HepG2 (cell line): ENCODE results near the gene GAGE10. TPM values are rescaled to one million over a fixed set of nuclear protein-coding genes. Genes with fewer than 3 reads are reported as not detected.
A peak's percentile ranks its signal among the peaks of the same experiment; 100 is the strongest.

Source experiments
- ATAC-seq: fragments of 200-7000 bp; cut with Tn5 transposase; 3 replicates; pipeline ENCODE4 v1.9.1; 2020; ENCODE audit warnings: mild to moderate bottlenecking, moderate library complexity
- BruUV-seq: library from RNA; stranded (reverse); fragments of 400-500 nt; replicated peaks from 2 replicates; lab custom pipeline; 2021; lab: Mats Ljungman, UMichigan
- CTCF ChIA-PET: fragments of 300-600 bp; formaldehyde crosslinking; extraction: SDS; loops from one replicate; lab custom pipeline; 2021; ENCODE audit warnings: low total read pairs, inconsistent platforms, low intra/inter-chr PET ratio; lab: Yijun Ruan, JAX
- POLR2A ChIA-PET: fragments of 350-600 bp; sonication (Branson Sonifier 250); formaldehyde crosslinking; loops from one replicate; lab custom pipeline; 2020; ENCODE audit warnings: antibody characterized with exemption, inconsistent platforms; lab: Yijun Ruan, JAX
- DNase-seq: peaks from one replicate; pipeline ENCODE4 v3.0.0-alpha.2; 2015; ENCODE audit warnings: low spot score
- FAIRE-seq: peaks from 3 replicates; lab custom pipeline; 2011; peaks lifted over from hg19 to GRCh38; lab: Jason Lieb, UNC
- H2AFZ ChIP-seq: one replicate; pipeline ENCODE4 v1.6.1; 2011; ENCODE audit warnings: low read length, inconsistent platforms
- H3K27ac ChIP-seq: fragments of 300-600 bp; 3 replicates; pipeline ENCODE4 v1.8.0; 2011; ENCODE audit warnings: mixed run types, mild to moderate bottlenecking, mixed read lengths, low read length, inconsistent platforms; ENCODE audit not compliant: insufficient read depth; ENCODE audit errors: extremely low read length
- H3K27me3 ChIP-seq, 2 experiments: fragments of 200-600 bp in 1 of 2; 2 replicates in 1 of 2; 3 replicates in 1 of 2; pipeline versions ENCODE4 v1.6.0 to v1.8.0; 2011; ENCODE audit warnings: low read length in 2 of 2, mild to moderate bottlenecking in 2 of 2, moderate library complexity in 2 of 2, inconsistent platforms in 1 of 2; ENCODE audit not compliant: insufficient read depth in 2 of 2, control insufficient read depth in 1 of 2
- H3K36me3 ChIP-seq, 2 experiments: fragments of 200-600 bp in 1 of 2; replicated peaks in 1 of 2; 2 replicates in 1 of 2; 3 replicates in 1 of 2; pipeline versions ENCODE4 v1.5.1 to v1.8.0; 2011; ENCODE audit warnings: low read length in 2 of 2, inconsistent platforms in 1 of 2; ENCODE audit not compliant: insufficient read depth in 2 of 2, control insufficient read depth in 1 of 2
- H3K4me1 ChIP-seq: 2 replicates; pipeline ENCODE4 v1.5.1; 2012; ENCODE audit warnings: low read length, inconsistent platforms; ENCODE audit not compliant: insufficient read depth
- H3K4me2 ChIP-seq: 2 replicates; pipeline ENCODE4 v1.6.0; 2011; ENCODE audit warnings: low read depth, low read length, inconsistent platforms
- H3K4me3 ChIP-seq, 3 experiments: fragments of 200-600 bp in 1 of 3; sonication (generic), shearing (Covaris generic) in 1 of 3; replicated peaks in 1 of 3; 2 replicates each; pipeline ENCODE4 v1.5.1; 2011 to 2016; ENCODE audit warnings: low read length in 3 of 3, inconsistent platforms in 2 of 3, low read depth in 2 of 3, mild to moderate bottlenecking in 2 of 3, control low read depth in 1 of 3, mixed read lengths in 1 of 3; ENCODE audit not compliant: insufficient read depth in 1 of 3
- H3K79me2 ChIP-seq: one replicate; pipeline ENCODE4 v1.6.1; 2011; ENCODE audit warnings: low read length, inconsistent platforms; ENCODE audit not compliant: insufficient read depth
- H3K9ac ChIP-seq: 2 replicates; pipeline ENCODE4 v1.6.0; 2011; ENCODE audit warnings: mild to moderate bottlenecking, low read depth, low read length, inconsistent platforms; ENCODE audit not compliant: insufficient read depth
- H3K9me3 ChIP-seq: 2 replicates; pipeline ENCODE4 v1.5.1; 2012; ENCODE audit warnings: mild to moderate bottlenecking, low read length
- H4K20me1 ChIP-seq: 2 replicates; pipeline ENCODE4 v1.6.0; 2011; ENCODE audit warnings: inconsistent platforms, mild to moderate bottlenecking, low read length, moderate library complexity; ENCODE audit not compliant: insufficient read depth
- AGO2 ChIP-seq: fragments of 200-400 bp; formaldehyde crosslinking; optimal IDR thresholded peaks from 2 replicates; pipeline ENCODE3; 2017; ENCODE audit warnings: mild to moderate bottlenecking, low read depth, low read length, moderate library complexity
- ATAD3A ChIP-seq: sonication (generic); formaldehyde crosslinking; IDR thresholded peaks from 2 replicates; pipeline ENCODE4 v1.4.0; 2020; ENCODE audit warnings: missing genetic modification reagents
- ATF7-NPFF ChIP-seq: sonication (generic); formaldehyde crosslinking; IDR thresholded peaks from 2 replicates; pipeline ENCODE4 v1.8.1; 2023; ENCODE audit warnings: mild to moderate bottlenecking, low read depth, missing genetic modification reagents, moderate library complexity
- NCOA2 ChIP-seq: sonication (generic); formaldehyde crosslinking; IDR thresholded peaks from 2 replicates; pipeline ENCODE4 v1.8.0; 2022; ENCODE audit warnings: inconsistent platforms
- RBFOX2 ChIP-seq: fragments of 200-400 bp; formaldehyde crosslinking; IDR thresholded peaks from 2 replicates; pipeline ENCODE4 v1.6.1; 2017; ENCODE audit warnings: low read depth, mild to moderate bottlenecking, low read length
- SALL1 ChIP-seq: sonication (generic); formaldehyde crosslinking; IDR thresholded peaks from 2 replicates; pipeline ENCODE4 v1.8.0; 2022; ENCODE audit warnings: mild to moderate bottlenecking, missing genetic modification reagents
- ZBTB38 ChIP-seq: sonication (generic); formaldehyde crosslinking; IDR thresholded peaks from 2 replicates; pipeline ENCODE4 v1.5.1; 2020; ENCODE audit warnings: mild to moderate bottlenecking, missing genetic modification reagents
- ZNF33B ChIP-seq: sonication (generic); formaldehyde crosslinking; IDR thresholded peaks from 2 replicates; pipeline ENCODE4 v1.5.1; 2020; ENCODE audit warnings: mild to moderate bottlenecking, missing genetic modification reagents
- WGBS: methylation state at CpG from one replicate; pipeline ENCODE4 v1.1.6; 2017; ENCODE audit warnings: low lambda C conversion rate; 5-methylcytosine and 5-hydroxymethylcytosine counted together
- in situ Hi-C: cut with HindIII; loops from 2 replicates; pipeline ENCODE4 v1.10.0; 2017; ENCODE audit warnings: low pct_unique_long_range_greater_than_20kb; ENCODE audit not compliant: extremely low pct_ligation_motif_present
- intact Hi-C: fragments of 100-400 bp; cut with micrococcal nuclease; formaldehyde crosslinking; loops from one replicate; pipeline ENCODE4 v1.10.0; 2022; ENCODE audit not compliant: unreplicated experiment
- polyA plus RNA-seq, 8 experiments: library from polyadenylated mRNA; depleted of rRNA in 3 of 8; stranded (reverse) in 7 of 8; unstranded in 1 of 8; fragments of >200 nt; fragmentation: Illumina TruSeq in 4 of 8; extraction: Trizol in 4 of 8; gene quantifications; 2 replicates each; pipeline versions ENCODE4 v1.2.1 to v1.2.3, GENCODE V29; 2011 to 2016; ENCODE audit warnings: low read depth in 4 of 8, missing spikeins in 1 of 8, mixed read lengths in 1 of 8; ENCODE audit not compliant: insufficient read depth in 1 of 8
- total RNA-seq, 5 experiments: library from RNA; depleted of rRNA; stranded (reverse); fragments of >200 nt; fragmentation: Illumina TruSeq; extraction: Trizol; gene quantifications; 2 replicates each; pipeline ENCODE4 v1.2.3, GENCODE V29; 2016; ENCODE audit warnings: low read depth in 1 of 5
- TF ChIP-seq, protein P1 (sequence below): sonication (generic); formaldehyde crosslinking; IDR thresholded peaks from 2 replicates; pipeline ENCODE4 v1.4.0; 2020; ENCODE audit warnings: missing genetic modification reagents
- TF ChIP-seq, protein P2 (sequence below): sonication (generic); formaldehyde crosslinking; IDR thresholded peaks from 2 replicates; pipeline ENCODE4 v1.5.1; 2020; ENCODE audit warnings: mild to moderate bottlenecking, missing genetic modification reagents, moderate library complexity

The GAGE10 gene
- total and polyA plus RNA-seq, 2 of the 13 experiments (the other 11 are each of a cell fraction or from before 2014, with no cell fraction given), result not detected

DNA sequence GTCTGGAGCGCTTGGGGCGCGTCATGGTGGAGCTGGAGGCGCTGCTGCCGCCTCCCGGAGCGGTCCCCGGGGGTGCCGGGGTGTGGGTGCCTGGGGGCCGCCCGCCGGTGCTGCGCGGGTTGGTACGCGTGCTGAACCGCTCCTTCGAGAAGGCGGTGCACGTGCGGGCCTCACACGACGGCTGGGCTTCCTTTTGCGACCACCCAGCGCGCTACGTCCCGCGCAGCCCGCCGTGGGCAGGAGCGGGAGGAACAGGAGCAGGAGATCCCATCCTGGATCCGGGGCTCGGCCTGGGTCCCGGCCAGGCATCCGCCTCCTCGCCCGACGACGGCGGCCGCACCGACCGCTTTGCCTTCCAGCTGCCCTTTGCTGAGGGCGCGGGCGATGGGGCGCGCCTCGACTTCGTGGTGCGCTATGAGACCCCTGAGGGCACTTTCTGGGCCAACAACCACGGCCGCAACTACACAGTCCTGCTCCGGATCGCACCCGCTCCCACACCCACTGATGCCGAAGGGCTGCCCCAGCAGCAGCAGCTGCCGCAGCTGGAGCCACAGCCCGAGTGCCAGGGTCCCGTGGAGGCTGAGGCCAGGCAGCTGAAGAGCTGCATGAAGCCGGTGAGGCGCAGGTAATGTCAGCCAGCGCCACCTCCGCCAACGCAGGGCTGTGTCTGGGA lies 33.1 kb upstream of the GAGE10 start:
- in situ Hi-C loops, result no loop called here
- Histone ChIP-seq H3K27me3 (no peaks in the 10 kb centered on the region; a peak in 1 of 5 replicates), H3K27ac (peak overlapping the region; percentile 65), H3K79me2 (peaks cover 12% of the 10 kb centered on the region), H3K9ac (peak overlapping the region; percentile 82), H3K9me3 (no peaks in the 10 kb centered on the region), H3K4me1 (peaks cover 43% of the 10 kb centered on the region), H3K4me2 (peak overlapping the region; percentile 74), H2AFZ (no peak overlapping the region), H4K20me1 (no peaks in the 10 kb centered on the region), H3K4me3 (peak overlapping the region; percentile 57 to 82 (median 69)), H3K36me3 (no peaks in the 10 kb centered on the region)
- ChIA-PET POLR2A (interaction anchor here (1.0 to 2.2 kb wide), 2 partner anchors 14 to 79 kb away, joined by 4 to 5 read pairs; no protein-coding TSS in a partner anchor), CTCF (no interaction called here)
- WGBS, result 80% methylated on average over 1 of the region's 66 CpGs
- BruUV-seq, result no TSS peak
- DNase-seq (no peak), ATAC-seq (no peak), FAIRE-seq (no peak)
- intact Hi-C loops, result no loop called here
- TF ChIP-seq NCOA2 (CRISPR knock-in tag) (no peak), RBFOX2 (peak; percentile 79), ATF7-NPFF (CRISPR knock-in tag) (peak; percentile 23; the same call in 1 of the 2 replicates), ATAD3A (no peak), ZNF33B (CRISPR knock-in tag) (no peak), AGO2 (peak; percentile 83), SALL1 (no peak; the same call in 1 of the 2 replicates), ZBTB38 (CRISPR knock-in tag) (peak; percentile 100)
- TF ChIP-seq, protein P1, sequence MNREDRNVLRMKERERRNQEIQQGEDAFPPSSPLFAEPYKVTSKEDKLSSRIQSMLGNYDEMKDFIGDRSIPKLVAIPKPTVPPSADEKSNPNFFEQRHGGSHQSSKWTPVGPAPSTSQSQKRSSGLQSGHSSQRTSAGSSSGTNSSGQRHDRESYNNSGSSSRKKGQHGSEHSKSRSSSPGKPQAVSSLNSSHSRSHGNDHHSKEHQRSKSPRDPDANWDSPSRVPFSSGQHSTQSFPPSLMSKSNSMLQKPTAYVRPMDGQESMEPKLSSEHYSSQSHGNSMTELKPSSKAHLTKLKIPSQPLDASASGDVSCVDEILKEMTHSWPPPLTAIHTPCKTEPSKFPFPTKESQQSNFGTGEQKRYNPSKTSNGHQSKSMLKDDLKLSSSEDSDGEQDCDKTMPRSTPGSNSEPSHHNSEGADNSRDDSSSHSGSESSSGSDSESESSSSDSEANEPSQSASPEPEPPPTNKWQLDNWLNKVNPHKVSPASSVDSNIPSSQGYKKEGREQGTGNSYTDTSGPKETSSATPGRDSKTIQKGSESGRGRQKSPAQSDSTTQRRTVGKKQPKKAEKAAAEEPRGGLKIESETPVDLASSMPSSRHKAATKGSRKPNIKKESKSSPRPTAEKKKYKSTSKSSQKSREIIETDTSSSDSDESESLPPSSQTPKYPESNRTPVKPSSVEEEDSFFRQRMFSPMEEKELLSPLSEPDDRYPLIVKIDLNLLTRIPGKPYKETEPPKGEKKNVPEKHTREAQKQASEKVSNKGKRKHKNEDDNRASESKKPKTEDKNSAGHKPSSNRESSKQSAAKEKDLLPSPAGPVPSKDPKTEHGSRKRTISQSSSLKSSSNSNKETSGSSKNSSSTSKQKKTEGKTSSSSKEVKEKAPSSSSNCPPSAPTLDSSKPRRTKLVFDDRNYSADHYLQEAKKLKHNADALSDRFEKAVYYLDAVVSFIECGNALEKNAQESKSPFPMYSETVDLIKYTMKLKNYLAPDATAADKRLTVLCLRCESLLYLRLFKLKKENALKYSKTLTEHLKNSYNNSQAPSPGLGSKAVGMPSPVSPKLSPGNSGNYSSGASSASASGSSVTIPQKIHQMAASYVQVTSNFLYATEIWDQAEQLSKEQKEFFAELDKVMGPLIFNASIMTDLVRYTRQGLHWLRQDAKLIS (CRISPR knock-in tag), result no peak
- TF ChIP-seq, protein P2, sequence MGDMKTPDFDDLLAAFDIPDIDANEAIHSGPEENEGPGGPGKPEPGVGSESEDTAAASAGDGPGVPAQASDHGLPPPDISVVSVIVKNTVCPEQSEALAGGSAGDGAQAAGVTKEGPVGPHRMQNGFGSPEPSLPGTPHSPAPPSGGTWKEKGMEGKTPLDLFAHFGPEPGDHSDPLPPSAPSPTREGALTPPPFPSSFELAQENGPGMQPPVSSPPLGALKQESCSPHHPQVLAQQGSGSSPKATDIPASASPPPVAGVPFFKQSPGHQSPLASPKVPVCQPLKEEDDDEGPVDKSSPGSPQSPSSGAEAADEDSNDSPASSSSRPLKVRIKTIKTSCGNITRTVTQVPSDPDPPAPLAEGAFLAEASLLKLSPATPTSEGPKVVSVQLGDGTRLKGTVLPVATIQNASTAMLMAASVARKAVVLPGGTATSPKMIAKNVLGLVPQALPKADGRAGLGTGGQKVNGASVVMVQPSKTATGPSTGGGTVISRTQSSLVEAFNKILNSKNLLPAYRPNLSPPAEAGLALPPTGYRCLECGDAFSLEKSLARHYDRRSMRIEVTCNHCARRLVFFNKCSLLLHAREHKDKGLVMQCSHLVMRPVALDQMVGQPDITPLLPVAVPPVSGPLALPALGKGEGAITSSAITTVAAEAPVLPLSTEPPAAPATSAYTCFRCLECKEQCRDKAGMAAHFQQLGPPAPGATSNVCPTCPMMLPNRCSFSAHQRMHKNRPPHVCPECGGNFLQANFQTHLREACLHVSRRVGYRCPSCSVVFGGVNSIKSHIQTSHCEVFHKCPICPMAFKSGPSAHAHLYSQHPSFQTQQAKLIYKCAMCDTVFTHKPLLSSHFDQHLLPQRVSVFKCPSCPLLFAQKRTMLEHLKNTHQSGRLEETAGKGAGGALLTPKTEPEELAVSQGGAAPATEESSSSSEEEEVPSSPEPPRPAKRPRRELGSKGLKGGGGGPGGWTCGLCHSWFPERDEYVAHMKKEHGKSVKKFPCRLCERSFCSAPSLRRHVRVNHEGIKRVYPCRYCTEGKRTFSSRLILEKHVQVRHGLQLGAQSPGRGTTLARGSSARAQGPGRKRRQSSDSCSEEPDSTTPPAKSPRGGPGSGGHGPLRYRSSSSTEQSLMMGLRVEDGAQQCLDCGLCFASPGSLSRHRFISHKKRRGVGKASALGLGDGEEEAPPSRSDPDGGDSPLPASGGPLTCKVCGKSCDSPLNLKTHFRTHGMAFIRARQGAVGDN (CRISPR knock-in tag), result peak; percentile 81
